ENCODE measurements around the gene OBSCN. TPM values are rescaled to one million over a fixed set of nuclear protein-coding genes. Genes with fewer than 3 reads are reported as not detected.
A peak's percentile ranks its signal among the peaks of the same experiment; 100 is the strongest.

The OBSCN gene
- total and polyA plus RNA-seq, 2 donors (not counting 1 experiment from before 2014, with no cell fraction given) = 10.0 to 63.9 TPM

DNA sequence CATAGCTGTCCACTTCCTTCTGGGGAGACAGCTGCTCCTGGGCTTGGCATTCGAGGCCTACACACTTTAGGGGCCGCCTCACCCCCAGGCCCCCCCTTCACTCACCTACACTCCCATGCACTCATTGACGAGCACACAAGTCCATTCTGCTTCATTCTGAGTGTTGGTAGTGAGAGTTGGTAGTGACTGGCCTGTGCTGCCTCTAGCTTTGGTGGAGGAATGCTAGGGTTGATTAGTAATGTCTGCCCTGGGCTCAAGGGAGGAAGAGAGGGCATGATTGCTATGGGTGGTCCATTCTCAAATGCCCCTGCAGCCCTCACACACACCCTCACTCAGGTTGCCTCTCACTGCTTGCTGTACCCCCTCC is 168.4 kb downstream of the OBSCN start:
- Histone ChIP-seq H3K9ac (ENCODE audit: low read length) (no peak overlapping the region), H3K27ac (ENCODE audit: low read length in 2 of 2) (no peak overlapping the region), H4K20me1 (ENCODE audit: control insufficient read depth, insufficient read depth, low read length, poor library complexity, severe bottlenecking) (no peaks in the 10 kb centered on the region), H3K36me3 (replicated peaks in 1 of 2; ENCODE audit: control extremely low read depth in 1 of 2, control insufficient read depth in 1 of 2, extremely low read depth in 1 of 2, insufficient read depth in 2 of 2, low read length in 1 of 2) (no peaks in the 10 kb centered on the region), H3K27me3 (replicated peaks in 1 of 4; ENCODE audit: control extremely low read depth in 1 of 4, control insufficient read depth in 3 of 4, insufficient read depth in 4 of 4, low read length in 3 of 4) (peaks cover 0 to 14% (median 7%) of the 10 kb centered on the region in 4 experiments), H3K4me1 (ENCODE audit: control insufficient read depth in 2 of 2, insufficient read depth in 2 of 2, low read length in 2 of 2) (peaks cover 9 to 11% of the 10 kb centered on the region in 2 donors), H3K4me3 (ENCODE audit: control extremely low read depth in 1 of 5, extremely low read depth in 1 of 5, insufficient read depth in 1 of 5, low read depth in 2 of 5, low read length in 4 of 5) (no peak overlapping the region), H3K4me2 (replicated peaks; ENCODE audit: low read depth, low read length, poor library complexity, severe bottlenecking) (no peak overlapping the region), H3K79me2 (ENCODE audit: control insufficient read depth, insufficient read depth, low read length) (no peaks in the 10 kb centered on the region), H2AFZ (ENCODE audit: insufficient read depth, low read depth, low read length, poor library complexity, severe bottlenecking) (no peak overlapping the region), H3K9me3 (ENCODE audit: control extremely low read depth in 1 of 3, control insufficient read depth in 2 of 3, insufficient read depth in 1 of 3, low read length in 2 of 3) (peaks cover 0 to 11% (median 0%) of the 10 kb centered on the region in 3 donors)
- ChIA-PET CTCF (no interaction called here), POLR2A (no interaction called here)
- intact Hi-C loops (cut with micrococcal nuclease) = no loop called here
- no peak for TF ChIP-seq EZH2 (IDR thresholded peaks at IDR 0.05; ENCODE audit: borderline replicate concordance, insufficient read depth, low read depth, low read length, poor library complexity, severe bottlenecking)
- TF ChIP-seq, protein P1, sequence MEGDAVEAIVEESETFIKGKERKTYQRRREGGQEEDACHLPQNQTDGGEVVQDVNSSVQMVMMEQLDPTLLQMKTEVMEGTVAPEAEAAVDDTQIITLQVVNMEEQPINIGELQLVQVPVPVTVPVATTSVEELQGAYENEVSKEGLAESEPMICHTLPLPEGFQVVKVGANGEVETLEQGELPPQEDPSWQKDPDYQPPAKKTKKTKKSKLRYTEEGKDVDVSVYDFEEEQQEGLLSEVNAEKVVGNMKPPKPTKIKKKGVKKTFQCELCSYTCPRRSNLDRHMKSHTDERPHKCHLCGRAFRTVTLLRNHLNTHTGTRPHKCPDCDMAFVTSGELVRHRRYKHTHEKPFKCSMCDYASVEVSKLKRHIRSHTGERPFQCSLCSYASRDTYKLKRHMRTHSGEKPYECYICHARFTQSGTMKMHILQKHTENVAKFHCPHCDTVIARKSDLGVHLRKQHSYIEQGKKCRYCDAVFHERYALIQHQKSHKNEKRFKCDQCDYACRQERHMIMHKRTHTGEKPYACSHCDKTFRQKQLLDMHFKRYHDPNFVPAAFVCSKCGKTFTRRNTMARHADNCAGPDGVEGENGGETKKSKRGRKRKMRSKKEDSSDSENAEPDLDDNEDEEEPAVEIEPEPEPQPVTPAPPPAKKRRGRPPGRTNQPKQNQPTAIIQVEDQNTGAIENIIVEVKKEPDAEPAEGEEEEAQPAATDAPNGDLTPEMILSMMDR (IDR thresholded peaks at IDR 0.05) = no peak
- ATAC-seq (ENCODE audit: low read depth) (no peak), DNase-seq (no peak)
- Mint-ChIP-seq H3K27me3 (peaks cover 15% of the 10 kb centered on the region), H3K9me3 (ENCODE audit: insufficient read depth) (no peaks in the 10 kb centered on the region), H3K27ac (no peak overlapping the region), H3K4me3 (no peak overlapping the region), H3K4me1 (peaks cover 7% of the 10 kb centered on the region)
- WGBS (ENCODE audit: insufficient coverage) = no CpG with 5 or more reads among the region's 3 CpGs

DNA sequence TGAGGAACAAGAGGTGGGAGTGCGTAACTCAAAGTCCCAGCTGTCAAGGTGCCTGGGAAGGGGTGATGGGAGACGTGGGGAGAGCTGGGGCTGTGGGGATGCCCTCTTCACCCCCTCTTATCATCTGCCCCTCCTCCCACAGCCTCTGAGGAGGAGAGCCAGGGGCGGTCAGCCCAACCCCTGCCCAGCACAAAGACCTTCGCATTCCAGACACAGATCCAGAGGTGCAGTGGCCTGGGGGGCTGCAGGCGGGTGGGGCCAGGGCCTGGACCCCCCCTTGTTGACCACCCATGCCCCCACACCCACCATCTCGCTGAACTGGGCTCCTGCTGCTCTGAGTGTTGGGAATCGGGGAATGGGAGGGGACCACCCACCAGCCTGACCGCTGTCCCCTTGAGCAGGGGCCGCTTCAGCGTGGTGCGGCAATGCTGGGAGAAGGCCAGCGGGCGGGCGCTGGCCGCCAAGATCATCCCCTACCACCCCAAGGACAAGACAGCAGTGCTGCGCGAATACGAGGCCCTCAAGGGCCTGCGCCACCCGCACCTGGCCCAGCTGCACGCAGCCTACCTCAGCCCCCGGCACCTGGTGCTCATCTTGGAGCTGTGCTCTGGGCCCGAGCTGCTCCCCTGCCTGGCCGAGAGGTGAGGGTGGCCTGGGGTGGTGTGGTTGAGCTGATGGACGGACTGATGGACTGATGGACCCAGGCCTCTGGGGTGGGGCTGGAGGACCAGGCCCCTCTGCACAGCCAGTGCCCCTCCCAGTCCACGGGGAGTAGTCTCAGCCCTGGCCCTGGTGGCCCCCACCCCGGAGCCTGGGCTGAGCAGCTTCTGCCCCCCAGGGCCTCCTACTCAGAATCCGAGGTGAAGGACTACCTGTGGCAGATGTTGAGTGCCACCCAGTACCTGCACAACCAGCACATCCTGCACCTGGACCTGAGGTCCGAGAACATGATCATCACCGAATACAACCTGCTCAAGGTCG is 169.1 kb downstream of the OBSCN start:
- ChIA-PET POLR2A (interaction anchor here (0.6 kb wide), 3 partner anchors 12 to 251 kb away, joined by 5 to 8 read pairs (median 6); no protein-coding TSS in a partner anchor), CTCF (no interaction called here)
- DNase-seq = no peak
- no peak overlapping the region for H3K4me2 ChIP-seq (replicated peaks; ENCODE audit: low read depth, low read length, poor library complexity, severe bottlenecking)
- H3K79me2 ChIP-seq (ENCODE audit: control insufficient read depth, insufficient read depth, low read length) = no peaks in the 10 kb centered on the region
- H3K9me3 Mint-ChIP-seq (ENCODE audit: insufficient read depth) = no peaks in the 10 kb centered on the region
- H3K27me3 ChIP-seq (replicated peaks in 1 of 4; ENCODE audit: control extremely low read depth in 1 of 4, control insufficient read depth in 3 of 4, insufficient read depth in 4 of 4, low read length in 3 of 4) = peaks cover 0 to 14% (median 7%) of the 10 kb centered on the region in 4 experiments
- TF ChIP-seq, protein P1 (IDR thresholded peaks at IDR 0.05) = no peak
- TF ChIP-seq EZH2 (IDR thresholded peaks at IDR 0.05; ENCODE audit: borderline replicate concordance, insufficient read depth, low read depth, low read length, poor library complexity, severe bottlenecking) = no peak
- no peaks in the 10 kb centered on the region for H4K20me1 ChIP-seq (ENCODE audit: control insufficient read depth, insufficient read depth, low read length, poor library complexity, severe bottlenecking)
- ATAC-seq (ENCODE audit: low read depth) = no peak
- H3K4me1 Mint-ChIP-seq = peaks cover 7% of the 10 kb centered on the region
- H3K9me3 ChIP-seq (ENCODE audit: control extremely low read depth in 1 of 3, control insufficient read depth in 2 of 3, insufficient read depth in 1 of 3, low read length in 2 of 3) = peaks cover 0 to 11% (median 0%) of the 10 kb centered on the region in 3 donors
- H3K27ac Mint-ChIP-seq = no peak overlapping the region
- peak overlapping the region; percentile 54 for H3K4me3 Mint-ChIP-seq
- H3K27ac ChIP-seq (ENCODE audit: low read length in 2 of 2) = no peak overlapping the region
- peaks cover 9 to 11% of the 10 kb centered on the region in 2 donors for H3K4me1 ChIP-seq (ENCODE audit: control insufficient read depth in 2 of 2, insufficient read depth in 2 of 2, low read length in 2 of 2)
- H2AFZ ChIP-seq (ENCODE audit: insufficient read depth, low read depth, low read length, poor library complexity, severe bottlenecking) = no peak overlapping the region
- intact Hi-C loops (cut with micrococcal nuclease) = no loop called here
- H3K9ac ChIP-seq (ENCODE audit: low read length) = no peak overlapping the region
- H3K36me3 ChIP-seq (replicated peaks in 1 of 2; ENCODE audit: control extremely low read depth in 1 of 2, control insufficient read depth in 1 of 2, extremely low read depth in 1 of 2, insufficient read depth in 2 of 2, low read length in 1 of 2) = no peaks in the 10 kb centered on the region
- H3K4me3 ChIP-seq (ENCODE audit: control extremely low read depth in 1 of 5, extremely low read depth in 1 of 5, insufficient read depth in 1 of 5, low read depth in 2 of 5, low read length in 4 of 5) = no peak overlapping the region
- WGBS (ENCODE audit: insufficient coverage) = 93% methylated on average over 18 of the region's 31 CpGs
- H3K27me3 Mint-ChIP-seq = peaks cover 15% of the 10 kb centered on the region
